GM12878 (cell line): ENCODE results near the gene WDR38. TPM values are rescaled to one million over a fixed set of nuclear protein-coding genes. Genes with fewer than 3 reads are reported as not detected.

Experiments used
- ATAC-seq: fragments of 200-7000 bp; cut with Tn5 transposase; 3 replicates; pipeline ENCODE4 v1.9.1; 2020; ENCODE audit warnings: mild to moderate bottlenecking, moderate library complexity
- BruUV-seq: library from RNA; stranded (reverse); fragments of 400-500 nt; replicated peaks from 2 replicates; lab custom pipeline; 2021; lab: Mats Ljungman, UMichigan
- CTCF ChIA-PET: fragments of 300-600 bp; sonication (Branson Sonifier 250); formaldehyde crosslinking; extraction: SDS; loops from one replicate; lab custom pipeline; 2021; ENCODE audit warnings: inconsistent platforms; lab: Yijun Ruan, JAX
- POLR2A ChIA-PET: fragments of 350-600 bp; formaldehyde crosslinking; extraction: SDS; loops from one replicate; lab custom pipeline; 2021; ENCODE audit warnings: inconsistent platforms; lab: Charles Lee
- RAD21 ChIA-PET: fragments of 300-600 bp; sonication (Branson Sonifier 250); formaldehyde crosslinking; loops from one replicate; lab custom pipeline; 2023; ENCODE audit warnings: antibody characterized with exemption; ENCODE audit not compliant: unreplicated experiment; lab: Charles Lee
- SMC1A ChIA-PET: fragments of 300-600 bp; sonication (Branson Sonifier 250); formaldehyde crosslinking; loops from one replicate; lab custom pipeline; 2023; ENCODE audit not compliant: unreplicated experiment, uncharacterized antibody; lab: Charles Lee
- DNase-seq: peaks from one replicate; pipeline ENCODE4 v3.0.0-alpha.2; 2011; ENCODE audit warnings: low read depth, low spot score
- FAIRE-seq: peaks from 3 replicates; lab custom pipeline; 2011; peaks lifted over from hg19 to GRCh38; lab: Jason Lieb, UNC
- H2AFZ ChIP-seq: 2 replicates; pipeline ENCODE4 v1.6.0; 2011; ENCODE audit warnings: low read depth, low read length, control low read depth; ENCODE audit not compliant: control insufficient read depth
- H3K27ac ChIP-seq: 2 replicates; pipeline ENCODE4 v1.5.1; 2011; ENCODE audit warnings: control low read depth; ENCODE audit not compliant: control insufficient read depth, insufficient read depth
- H3K27me3 ChIP-seq, 2 experiments: replicated peaks in 1 of 2; 2 replicates each; pipeline versions ENCODE4 v1.6.0 to v1.6.1; 2011; ENCODE audit warnings: low read length in 1 of 2; ENCODE audit not compliant: control insufficient read depth in 2 of 2, insufficient read depth in 2 of 2
- H3K36me3 ChIP-seq, 2 experiments: 2 replicates each; pipeline ENCODE4 v1.5.1; 2011; ENCODE audit warnings: low read length in 1 of 2; ENCODE audit not compliant: control insufficient read depth in 2 of 2, insufficient read depth in 2 of 2
- H3K4me1 ChIP-seq: 2 replicates; pipeline ENCODE4 v1.6.1; 2011; ENCODE audit warnings: mild to moderate bottlenecking, low read length, moderate library complexity, mixed read lengths; ENCODE audit not compliant: control insufficient read depth, insufficient read depth
- H3K4me2 ChIP-seq: 2 replicates; pipeline ENCODE4 v1.6.0; 2011; ENCODE audit warnings: control low read depth; ENCODE audit not compliant: control insufficient read depth, insufficient read depth
- H3K4me3 ChIP-seq: fragments of 200-600 bp; sonication (generic); 2 replicates; pipeline ENCODE4 v1.5.1; 2016
- H3K79me2 ChIP-seq: 2 replicates; pipeline ENCODE4 v1.6.0; 2011; ENCODE audit warnings: low read length; ENCODE audit not compliant: control insufficient read depth, insufficient read depth
- H3K9ac ChIP-seq: 2 replicates; pipeline ENCODE4 v1.8.0; 2011; ENCODE audit warnings: low read length, control low read depth, mixed read lengths; ENCODE audit not compliant: control insufficient read depth, insufficient read depth
- H3K9me3 ChIP-seq: replicated peaks from 3 replicates; pipeline ENCODE4 v1.5.1; 2011; ENCODE audit warnings: mild to moderate bottlenecking, low read length; ENCODE audit not compliant: control insufficient read depth, insufficient read depth
- H4K20me1 ChIP-seq: 2 replicates; pipeline ENCODE4 v1.6.0; 2011; ENCODE audit not compliant: control insufficient read depth, insufficient read depth
- BACH1 ChIP-seq: fragments of 450-650 bp; IDR thresholded peaks from 2 replicates; pipeline ENCODE4 v1.6.1; 2017; ENCODE audit warnings: mild to moderate bottlenecking, borderline replicate concordance
- BHLHE40 ChIP-seq, 2 experiments: fragments of 450-650 bp in 1 of 2; IDR thresholded peaks; 2 replicates each; pipeline ENCODE4 v1.6.1; 2011 to 2017; ENCODE audit warnings: low read depth in 2 of 2, borderline replicate concordance in 1 of 2, improper control_type of control experiment in 1 of 2, low read length in 1 of 2, mild to moderate bottlenecking in 1 of 2
- KDM1A ChIP-seq: fragments of 200-600 bp; sonication (generic); IDR thresholded peaks from 2 replicates; pipeline ENCODE4 v1.6.1; 2016; ENCODE audit warnings: borderline replicate concordance
- ZZZ3 ChIP-seq: IDR thresholded peaks from 2 replicates; pipeline ENCODE4 v1.6.1; 2011; ENCODE audit warnings: low read depth; ENCODE audit not compliant: control insufficient read depth, insufficient read length
- WGBS: methylation state at CpG from one replicate; pipeline ENCODE4 v1.1.6; 2016; ENCODE audit warnings: low lambda C conversion rate; ENCODE audit not compliant: insufficient replicate concordance, insufficient coverage; ENCODE audit errors: missing lambda C conversion rate; 5-methylcytosine and 5-hydroxymethylcytosine counted together
- in situ Hi-C: fragments of 300-500 bp; cut with MboI; formaldehyde crosslinking; loops from 9 replicates; pipeline ENCODE4 v1.14.3; 2018; ENCODE audit warnings: mixed read lengths
- intact Hi-C: fragments of 100-400 bp; cut with micrococcal nuclease; formaldehyde crosslinking; loops from one replicate; pipeline ENCODE4 v1.14.2; 2022; ENCODE audit not compliant: unreplicated experiment
- polyA plus RNA-seq, 11 experiments: library from polyadenylated mRNA; depleted of rRNA in 4 of 11; unstranded in 6 of 11; stranded (reverse) in 5 of 11; fragments of >200 nt; fragmentation: Nextera tagmentation in 4 of 11; fragmentation: Illumina TruSeq in 1 of 11; extraction: Ambion mirVana in 4 of 11; extraction: Trizol in 1 of 11; gene quantifications; 1 replicate in 1 of 11; 2 replicates in 10 of 11; pipeline versions ENCODE4 v1.2.1 to v1.2.3, GENCODE V29; 2011 to 2016; ENCODE audit warnings: inconsistent platforms in 2 of 11, missing spikeins in 2 of 11, low read depth in 1 of 11
- total RNA-seq, 4 experiments: library from RNA; depleted of rRNA in 3 of 4; stranded (reverse); fragments of >200 nt in 3 of 4; fragmentation: Illumina TruSeq in 1 of 4; extraction: Trizol in 1 of 4; gene quantifications; 2 replicates each; pipeline versions ENCODE4 v1.2.1 to v1.2.3, GENCODE V29; 2013 to 2021
- TF ChIP-seq, protein P1 (sequence below): fragments of 450-650 bp; IDR thresholded peaks from 2 replicates; pipeline ENCODE4 v1.6.1; 2017; ENCODE audit warnings: low read depth, mild to moderate bottlenecking, moderate library complexity
- TF ChIP-seq, protein P2 (sequence below): fragments of 450-650 bp; IDR thresholded peaks from 2 replicates; pipeline ENCODE4 v1.6.1; 2017; ENCODE audit warnings: mild to moderate bottlenecking, moderate library complexity
- TF ChIP-seq, protein P3 (sequence below): IDR thresholded peaks from 2 replicates; pipeline ENCODE4 v1.6.1; 2011; ENCODE audit warnings: low read depth, mild to moderate bottlenecking, low read length, moderate library complexity, borderline replicate concordance; ENCODE audit errors: extremely low read depth
- TF ChIP-seq, protein P4 (sequence below): fragments of 450-650 bp; formaldehyde crosslinking; IDR thresholded peaks from 2 replicates; pipeline ENCODE4 v1.4.0; 2020; ENCODE audit warnings: mild to moderate bottlenecking, moderate library complexity
- TF ChIP-seq, protein P5 (sequence below): IDR thresholded peaks from 2 replicates; pipeline ENCODE4 v1.6.1; 2012; ENCODE audit warnings: low read length, inconsistent platforms
- TF ChIP-seq, protein P6 (sequence below): fragments of 450-650 bp; IDR thresholded peaks from 2 replicates; pipeline ENCODE4 v1.6.1; 2017; ENCODE audit warnings: borderline replicate concordance

WDR38 gene
- total and polyA plus RNA-seq, 10 of the 15 experiments (the other 5 are each of a cell fraction or from before 2014, with no cell fraction given), result not detected

DNA sequence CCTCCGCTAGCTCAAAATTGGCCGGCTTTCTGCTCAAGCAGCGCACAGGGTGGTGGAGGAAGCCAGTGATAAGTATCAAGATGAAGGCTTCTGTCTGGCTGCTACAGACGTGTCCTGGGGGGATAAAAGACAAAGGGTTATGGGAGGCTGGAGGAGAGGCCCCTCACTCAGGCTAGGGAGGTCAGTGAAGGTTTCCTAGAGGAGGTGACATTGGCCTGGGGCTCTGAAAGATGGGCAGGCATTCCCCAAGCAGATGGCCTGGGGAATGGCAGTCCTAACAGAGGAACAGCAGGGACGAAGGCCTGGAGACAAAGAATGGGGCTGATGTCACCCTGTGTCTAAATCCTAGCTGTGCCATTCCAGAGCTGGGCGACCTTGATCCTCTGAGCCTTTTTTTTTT, 44.0 kb upstream of the WDR38 start:
- POLR2A ChIA-PET, result interaction anchor here (1.4 kb wide), 1 partner anchor 9 kb away, joined by 3 read pairs; no protein-coding TSS in a partner anchor
- RAD21 ChIA-PET, result no interaction called here
- Histone ChIP-seq H3K79me2 (no peaks in the 10 kb centered on the region), H3K9ac (no peak overlapping the region), H3K4me1 (no peaks in the 10 kb centered on the region), H3K27me3 (no peaks in the 10 kb centered on the region), H3K4me2 (no peak overlapping the region), H2AFZ (no peak overlapping the region), H3K36me3 (no peaks in the 10 kb centered on the region), H3K27ac (no peak overlapping the region), H3K4me3 (no peak overlapping the region), H3K9me3 (no peaks in the 10 kb centered on the region), H4K20me1 (no peaks in the 10 kb centered on the region)
- in situ Hi-C loops (no loop called here), intact Hi-C loops (no loop called here)
- SMC1A ChIA-PET, result no interaction called here
- FAIRE-seq (no peak), DNase-seq (no peak), ATAC-seq (no peak)
- CTCF ChIA-PET, result interaction anchor here (0.5 to 1.1 kb wide), 2 partner anchors 9 to 353 kb away, joined by 3 read pairs; no protein-coding TSS in a partner anchor
- BruUV-seq, result no TSS peak
- 54% methylated on average over 6 of the region's 6 CpGs for WGBS
- TF ChIP-seq, protein P1, sequence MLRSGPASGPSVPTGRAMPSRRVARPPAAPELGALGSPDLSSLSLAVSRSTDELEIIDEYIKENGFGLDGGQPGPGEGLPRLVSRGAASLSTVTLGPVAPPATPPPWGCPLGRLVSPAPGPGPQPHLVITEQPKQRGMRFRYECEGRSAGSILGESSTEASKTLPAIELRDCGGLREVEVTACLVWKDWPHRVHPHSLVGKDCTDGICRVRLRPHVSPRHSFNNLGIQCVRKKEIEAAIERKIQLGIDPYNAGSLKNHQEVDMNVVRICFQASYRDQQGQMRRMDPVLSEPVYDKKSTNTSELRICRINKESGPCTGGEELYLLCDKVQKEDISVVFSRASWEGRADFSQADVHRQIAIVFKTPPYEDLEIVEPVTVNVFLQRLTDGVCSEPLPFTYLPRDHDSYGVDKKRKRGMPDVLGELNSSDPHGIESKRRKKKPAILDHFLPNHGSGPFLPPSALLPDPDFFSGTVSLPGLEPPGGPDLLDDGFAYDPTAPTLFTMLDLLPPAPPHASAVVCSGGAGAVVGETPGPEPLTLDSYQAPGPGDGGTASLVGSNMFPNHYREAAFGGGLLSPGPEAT, result no peak
- TF ChIP-seq, protein P2, sequence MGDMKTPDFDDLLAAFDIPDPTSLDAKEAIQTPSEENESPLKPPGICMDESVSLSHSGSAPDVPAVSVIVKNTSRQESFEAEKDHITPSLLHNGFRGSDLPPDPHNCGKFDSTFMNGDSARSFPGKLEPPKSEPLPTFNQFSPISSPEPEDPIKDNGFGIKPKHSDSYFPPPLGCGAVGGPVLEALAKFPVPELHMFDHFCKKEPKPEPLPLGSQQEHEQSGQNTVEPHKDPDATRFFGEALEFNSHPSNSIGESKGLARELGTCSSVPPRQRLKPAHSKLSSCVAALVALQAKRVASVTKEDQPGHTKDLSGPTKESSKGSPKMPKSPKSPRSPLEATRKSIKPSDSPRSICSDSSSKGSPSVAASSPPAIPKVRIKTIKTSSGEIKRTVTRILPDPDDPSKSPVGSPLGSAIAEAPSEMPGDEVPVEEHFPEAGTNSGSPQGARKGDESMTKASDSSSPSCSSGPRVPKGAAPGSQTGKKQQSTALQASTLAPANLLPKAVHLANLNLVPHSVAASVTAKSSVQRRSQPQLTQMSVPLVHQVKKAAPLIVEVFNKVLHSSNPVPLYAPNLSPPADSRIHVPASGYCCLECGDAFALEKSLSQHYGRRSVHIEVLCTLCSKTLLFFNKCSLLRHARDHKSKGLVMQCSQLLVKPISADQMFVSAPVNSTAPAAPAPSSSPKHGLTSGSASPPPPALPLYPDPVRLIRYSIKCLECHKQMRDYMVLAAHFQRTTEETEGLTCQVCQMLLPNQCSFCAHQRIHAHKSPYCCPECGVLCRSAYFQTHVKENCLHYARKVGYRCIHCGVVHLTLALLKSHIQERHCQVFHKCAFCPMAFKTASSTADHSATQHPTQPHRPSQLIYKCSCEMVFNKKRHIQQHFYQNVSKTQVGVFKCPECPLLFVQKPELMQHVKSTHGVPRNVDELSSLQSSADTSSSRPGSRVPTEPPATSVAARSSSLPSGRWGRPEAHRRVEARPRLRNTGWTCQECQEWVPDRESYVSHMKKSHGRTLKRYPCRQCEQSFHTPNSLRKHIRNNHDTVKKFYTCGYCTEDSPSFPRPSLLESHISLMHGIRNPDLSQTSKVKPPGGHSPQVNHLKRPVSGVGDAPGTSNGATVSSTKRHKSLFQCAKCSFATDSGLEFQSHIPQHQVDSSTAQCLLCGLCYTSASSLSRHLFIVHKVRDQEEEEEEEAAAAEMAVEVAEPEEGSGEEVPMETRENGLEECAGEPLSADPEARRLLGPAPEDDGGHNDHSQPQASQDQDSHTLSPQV, result no peak
- TF ChIP-seq, protein P3, sequence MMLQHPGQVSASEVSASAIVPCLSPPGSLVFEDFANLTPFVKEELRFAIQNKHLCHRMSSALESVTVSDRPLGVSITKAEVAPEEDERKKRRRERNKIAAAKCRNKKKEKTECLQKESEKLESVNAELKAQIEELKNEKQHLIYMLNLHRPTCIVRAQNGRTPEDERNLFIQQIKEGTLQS, result no peak
- TF ChIP-seq, protein P4, sequence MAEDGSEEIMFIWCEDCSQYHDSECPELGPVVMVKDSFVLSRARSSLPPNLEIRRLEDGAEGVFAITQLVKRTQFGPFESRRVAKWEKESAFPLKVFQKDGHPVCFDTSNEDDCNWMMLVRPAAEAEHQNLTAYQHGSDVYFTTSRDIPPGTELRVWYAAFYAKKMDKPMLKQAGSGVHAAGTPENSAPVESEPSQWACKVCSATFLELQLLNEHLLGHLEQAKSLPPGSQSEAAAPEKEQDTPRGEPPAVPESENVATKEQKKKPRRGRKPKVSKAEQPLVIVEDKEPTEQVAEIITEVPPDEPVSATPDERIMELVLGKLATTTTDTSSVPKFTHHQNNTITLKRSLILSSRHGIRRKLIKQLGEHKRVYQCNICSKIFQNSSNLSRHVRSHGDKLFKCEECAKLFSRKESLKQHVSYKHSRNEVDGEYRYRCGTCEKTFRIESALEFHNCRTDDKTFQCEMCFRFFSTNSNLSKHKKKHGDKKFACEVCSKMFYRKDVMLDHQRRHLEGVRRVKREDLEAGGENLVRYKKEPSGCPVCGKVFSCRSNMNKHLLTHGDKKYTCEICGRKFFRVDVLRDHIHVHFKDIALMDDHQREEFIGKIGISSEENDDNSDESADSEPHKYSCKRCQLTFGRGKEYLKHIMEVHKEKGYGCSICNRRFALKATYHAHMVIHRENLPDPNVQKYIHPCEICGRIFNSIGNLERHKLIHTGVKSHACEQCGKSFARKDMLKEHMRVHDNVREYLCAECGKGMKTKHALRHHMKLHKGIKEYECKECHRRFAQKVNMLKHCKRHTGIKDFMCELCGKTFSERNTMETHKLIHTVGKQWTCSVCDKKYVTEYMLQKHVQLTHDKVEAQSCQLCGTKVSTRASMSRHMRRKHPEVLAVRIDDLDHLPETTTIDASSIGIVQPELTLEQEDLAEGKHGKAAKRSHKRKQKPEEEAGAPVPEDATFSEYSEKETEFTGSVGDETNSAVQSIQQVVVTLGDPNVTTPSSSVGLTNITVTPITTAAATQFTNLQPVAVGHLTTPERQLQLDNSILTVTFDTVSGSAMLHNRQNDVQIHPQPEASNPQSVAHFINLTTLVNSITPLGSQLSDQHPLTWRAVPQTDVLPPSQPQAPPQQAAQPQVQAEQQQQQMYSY (CRISPR knock-in tag), result no peak
- TF ChIP-seq, protein P5, sequence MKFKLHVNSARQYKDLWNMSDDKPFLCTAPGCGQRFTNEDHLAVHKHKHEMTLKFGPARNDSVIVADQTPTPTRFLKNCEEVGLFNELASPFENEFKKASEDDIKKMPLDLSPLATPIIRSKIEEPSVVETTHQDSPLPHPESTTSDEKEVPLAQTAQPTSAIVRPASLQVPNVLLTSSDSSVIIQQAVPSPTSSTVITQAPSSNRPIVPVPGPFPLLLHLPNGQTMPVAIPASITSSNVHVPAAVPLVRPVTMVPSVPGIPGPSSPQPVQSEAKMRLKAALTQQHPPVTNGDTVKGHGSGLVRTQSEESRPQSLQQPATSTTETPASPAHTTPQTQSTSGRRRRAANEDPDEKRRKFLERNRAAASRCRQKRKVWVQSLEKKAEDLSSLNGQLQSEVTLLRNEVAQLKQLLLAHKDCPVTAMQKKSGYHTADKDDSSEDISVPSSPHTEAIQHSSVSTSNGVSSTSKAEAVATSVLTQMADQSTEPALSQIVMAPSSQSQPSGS, result no peak
- TF ChIP-seq BACH1 (no peak), ZZZ3 (no peak), KDM1A (no peak), BHLHE40 (IDR thresholded peaks at IDR 0.05; ENCODE audit: borderline replicate concordance in 1 of 2, low read depth in 2 of 2, low read length in 1 of 2) (no peak)
- TF ChIP-seq, protein P6, sequence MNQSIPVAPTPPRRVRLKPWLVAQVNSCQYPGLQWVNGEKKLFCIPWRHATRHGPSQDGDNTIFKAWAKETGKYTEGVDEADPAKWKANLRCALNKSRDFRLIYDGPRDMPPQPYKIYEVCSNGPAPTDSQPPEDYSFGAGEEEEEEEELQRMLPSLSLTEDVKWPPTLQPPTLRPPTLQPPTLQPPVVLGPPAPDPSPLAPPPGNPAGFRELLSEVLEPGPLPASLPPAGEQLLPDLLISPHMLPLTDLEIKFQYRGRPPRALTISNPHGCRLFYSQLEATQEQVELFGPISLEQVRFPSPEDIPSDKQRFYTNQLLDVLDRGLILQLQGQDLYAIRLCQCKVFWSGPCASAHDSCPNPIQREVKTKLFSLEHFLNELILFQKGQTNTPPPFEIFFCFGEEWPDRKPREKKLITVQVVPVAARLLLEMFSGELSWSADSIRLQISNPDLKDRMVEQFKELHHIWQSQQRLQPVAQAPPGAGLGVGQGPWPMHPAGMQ, result no peak
